ENCODE data around the gene LRP4. TPM values are rescaled to one million over a fixed set of nuclear protein-coding genes. Genes with fewer than 3 reads are reported as not detected.

The LRP4 gene
- total and polyA plus RNA-seq, 2 of the 8 experiments (the other 6 are each of a cell fraction or from before 2014, with no cell fraction given), result 5.4 to 22.1 TPM

DNA sequence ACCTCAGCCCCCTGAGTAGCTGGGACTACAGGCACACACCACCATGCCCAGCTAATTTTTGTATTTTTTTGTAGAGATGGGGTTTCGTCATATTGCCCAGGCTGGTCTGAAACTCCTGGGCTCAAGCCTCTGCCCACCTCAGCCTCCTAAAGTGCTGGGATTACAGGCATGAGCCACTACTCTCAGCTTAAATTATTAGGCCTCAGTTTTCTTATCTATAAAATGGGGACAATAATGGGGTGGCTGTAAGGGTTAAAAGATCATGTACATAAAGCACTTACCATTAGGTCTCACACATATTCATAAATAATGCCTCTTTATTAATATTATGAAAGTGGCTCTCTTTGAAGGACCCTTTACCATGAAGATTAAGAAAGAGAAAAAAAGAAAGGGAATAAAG lies 40.8 kb downstream of the LRP4 start:
- Histone ChIP-seq H2AFZ (ENCODE audit: low read length) (no peak overlapping the region), H3K23me2 (ENCODE audit: low read depth, low read length) (no peaks in the 10 kb centered on the region), H3K4me3 (ENCODE audit: extremely low read depth in 1 of 4, insufficient read depth in 2 of 4, low read depth in 3 of 4, low read length in 4 of 4) (no peak overlapping the region), H2BK15ac (ENCODE audit: low read length) (no peak overlapping the region), H3K56ac (replicated peaks; ENCODE audit: insufficient read length, low read depth, low read length) (no peak overlapping the region), H4K20me1 (replicated peaks in 1 of 2; ENCODE audit: control insufficient read depth in 1 of 2, insufficient read depth in 2 of 2, low read length in 2 of 2) (peaks cover 0 to 1% of the 10 kb centered on the region in 2 experiments), H4K5ac (ENCODE audit: insufficient read length, low read depth, low read length) (no peak overlapping the region), H3K14ac (ENCODE audit: insufficient read length) (no peak overlapping the region), H2BK120ac (replicated peaks; ENCODE audit: low read depth, low read length) (no peak overlapping the region), H3K18ac (ENCODE audit: extremely low read depth, low read length) (no peak overlapping the region), H4K91ac (replicated peaks; ENCODE audit: insufficient read length, low read length) (no peak overlapping the region), H3K4me1 (replicated peaks in 1 of 4; ENCODE audit: control insufficient read depth in 3 of 4, insufficient read depth in 4 of 4, low read length in 3 of 4) (no peaks in the 10 kb centered on the region), H3K27ac (ENCODE audit: low read depth, low read length) (no peak overlapping the region), H2BK20ac (ENCODE audit: low read length) (no peak overlapping the region), H3K23ac (ENCODE audit: insufficient read length) (no peak overlapping the region), H3K9me3 (ENCODE audit: insufficient read depth in 2 of 2, low read depth in 1 of 2, low read length in 1 of 2) (no peaks in the 10 kb centered on the region), H2BK5ac (ENCODE audit: low read depth, low read length) (no peak overlapping the region), H3K79me2 (ENCODE audit: control insufficient read depth in 1 of 2, insufficient read depth in 2 of 2, low read length in 2 of 2) (no peaks in the 10 kb centered on the region), H3K4ac (replicated peaks; ENCODE audit: insufficient read length, low read depth, low read length) (no peak overlapping the region), H3K79me1 (ENCODE audit: low read depth, low read length) (no peaks in the 10 kb centered on the region), H3K4me2 (ENCODE audit: insufficient read depth in 1 of 2, low read depth in 2 of 2, low read length in 2 of 2) (no peak overlapping the region), H2AK5ac (ENCODE audit: low read depth, low read length) (no peak overlapping the region), H3K36me3 (ENCODE audit: control insufficient read depth in 2 of 4, insufficient read depth in 4 of 4, low read length in 3 of 4) (peaks cover 3 to 47% (median 28%) of the 10 kb centered on the region in 4 experiments), H3K27me3 (replicated peaks in 1 of 4; ENCODE audit: control insufficient read depth in 3 of 4, extremely low read depth in 1 of 4, insufficient read depth in 3 of 4, low read length in 3 of 4) (no peaks in the 10 kb centered on the region), H3K9ac (replicated peaks in 1 of 4; ENCODE audit: extremely low read depth in 1 of 4, low read depth in 3 of 4, low read length in 3 of 4) (no peak overlapping the region), H2BK12ac (ENCODE audit: low read depth, low read length) (no peak overlapping the region), H4K8ac (ENCODE audit: extremely low read depth, insufficient read depth, low read length) (no peak overlapping the region)
- ChIA-PET POLR2A (ENCODE audit: partially characterized antibody) (no interaction called here), CTCF (ENCODE audit: partially characterized antibody) (interaction anchor here (0.6 to 1.6 kb wide), 6 partner anchors 9 to 285 kb away, joined by 3 to 4 read pairs (median 3); no protein-coding TSS in a partner anchor)
- DNase-seq (ENCODE audit: low read depth in 1 of 2, low spot score in 2 of 2) (no peak), FAIRE-seq (no peak)
- WGBS, 2 experiments (ENCODE audit: extremely low coverage in 1 of 2, insufficient coverage in 1 of 2, insufficient read length in 1 of 2, insufficient replicate concordance in 2 of 2, low coverage in 1 of 2, low lambda C conversion rate in 2 of 2, missing lambda C conversion rate in 1 of 2), result 95% methylated on average over 1 of the region's 1 CpG; no CpG with 5 or more reads in 1 of the 2 experiments
- no peak for TF ChIP-seq SUZ12 (IDR thresholded peaks at IDR 0.05; ENCODE audit: low read length)
- no peak for TF ChIP-seq TAF1 (IDR thresholded peaks at IDR 0.05; ENCODE audit: low read depth, low read length)
- no peak for TF ChIP-seq KDM5A (IDR thresholded peaks at IDR 0.05; ENCODE audit: low read length)
